GM18520 (cell line): Measurements from ENCODE around the gene OR6C76.
"Not testable (repeated sequence)": the region's sequence is repeated elsewhere in the genome, so short reads cannot be mapped to it uniquely, and the experiment has no call there.

Experiments used
- ATAC-seq: cut with Tn5 transposase; IDR thresholded peaks from one replicate; pipeline ENCODE4 v1.9.1; 2021; ENCODE audit not compliant: unreplicated experiment

Gene OR6C76

DNA sequence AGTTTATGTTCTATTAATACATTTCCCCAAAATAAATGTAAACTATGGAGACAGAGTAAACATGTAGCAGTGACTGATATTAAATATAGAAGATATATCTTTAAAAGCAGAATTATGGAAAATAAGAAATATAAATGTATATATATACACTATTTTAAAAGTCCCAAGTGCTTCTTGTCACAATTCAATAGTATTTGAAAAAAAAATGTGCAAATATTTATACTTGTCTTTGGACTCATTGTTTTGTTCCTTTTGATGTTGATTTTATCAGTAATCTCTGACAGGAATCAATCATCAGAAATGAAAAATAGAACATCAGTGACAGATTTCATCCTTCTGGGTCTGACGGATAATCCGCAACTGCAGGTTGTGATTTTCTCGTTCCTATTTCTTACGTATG is at the start of gene OR6C76:
OR6C76 (plus strand) TSS at position 301 of the 400 bp plus-strand sequence; CDS start at position 301, 0 bp downstream.
- ATAC-seq = no peak

DNA sequence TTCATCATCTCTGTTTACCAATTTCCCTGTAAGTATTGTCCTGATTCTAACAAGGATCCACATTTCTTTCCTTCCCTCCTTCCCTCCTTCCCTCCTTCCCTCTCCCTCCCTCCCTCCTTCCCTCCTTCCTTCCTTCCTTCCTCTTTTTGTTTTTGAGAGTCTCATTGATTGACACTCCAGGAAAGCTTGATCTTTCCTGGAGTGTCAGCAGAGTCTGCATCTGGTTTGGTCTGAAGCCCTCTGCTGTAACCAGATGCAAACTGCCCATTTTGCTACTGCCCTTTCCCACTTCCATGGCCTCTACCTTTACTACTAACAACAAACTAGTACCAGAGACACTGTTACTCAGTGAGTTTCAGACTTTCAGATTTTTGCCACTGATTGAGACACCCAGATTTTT is 40.2 kb upstream of the OR6C76 start:
- no peak for ATAC-seq

- no peak for ATAC-seq
These were observed 33.8 kb upstream of the OR6C76 start for GRCh38 chr12:55392032-55392795.

DNA sequence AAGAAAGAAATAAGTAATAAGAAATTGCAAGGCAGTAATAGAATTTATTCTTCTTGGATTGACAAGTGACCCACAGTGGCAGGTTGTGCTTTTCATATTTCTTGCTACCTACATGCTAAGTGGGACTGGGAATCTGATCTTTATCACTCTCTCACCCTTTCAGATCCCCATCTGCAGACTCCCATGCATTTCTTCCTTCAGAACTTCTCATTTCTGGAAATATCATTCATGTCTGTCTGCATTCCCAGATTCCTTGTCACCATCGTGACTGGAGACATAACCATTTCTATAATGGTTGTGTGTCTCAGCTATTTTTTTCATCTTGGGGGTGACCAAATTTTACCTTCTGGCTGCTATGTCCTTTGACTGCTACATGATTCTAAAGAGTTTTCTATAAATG is 29.7 kb upstream of the OR6C76 start:
- ATAC-seq = no peak

- ATAC-seq = no peak
These were observed 25.8 kb upstream of the OR6C76 start, which contains the start of gene OR6C65 for GRCh38 chr12:55400229-55400628. Gene OR6C65 (plus strand): TSS chr12:55400529. CDS start chr12:55400529, 0 bp downstream.

- ATAC-seq = no peak
These were observed 18.2 kb upstream of the OR6C76 start for GRCh38 chr12:55407866-55408265.

DNA sequence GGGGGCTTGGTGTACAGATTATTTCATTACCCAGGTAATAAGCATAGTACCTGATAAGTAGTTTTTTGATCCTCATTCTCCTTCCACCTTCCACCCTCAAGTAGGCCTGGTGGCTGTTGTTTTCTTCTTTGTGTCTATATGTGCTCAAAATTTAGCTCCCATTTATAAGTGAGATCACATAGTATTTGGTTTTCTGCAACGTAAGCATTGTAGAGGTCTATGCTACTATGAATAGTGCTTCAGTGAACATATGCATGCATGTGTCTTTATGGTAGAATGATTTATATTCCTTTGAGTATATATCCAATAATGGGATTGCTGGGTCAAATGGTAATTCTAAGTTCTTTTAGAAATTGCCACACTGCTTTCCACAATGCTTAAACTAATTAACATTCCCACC is 16.9 kb upstream of the OR6C76 start:
- ATAC-seq = not testable (repeated sequence)

DNA sequence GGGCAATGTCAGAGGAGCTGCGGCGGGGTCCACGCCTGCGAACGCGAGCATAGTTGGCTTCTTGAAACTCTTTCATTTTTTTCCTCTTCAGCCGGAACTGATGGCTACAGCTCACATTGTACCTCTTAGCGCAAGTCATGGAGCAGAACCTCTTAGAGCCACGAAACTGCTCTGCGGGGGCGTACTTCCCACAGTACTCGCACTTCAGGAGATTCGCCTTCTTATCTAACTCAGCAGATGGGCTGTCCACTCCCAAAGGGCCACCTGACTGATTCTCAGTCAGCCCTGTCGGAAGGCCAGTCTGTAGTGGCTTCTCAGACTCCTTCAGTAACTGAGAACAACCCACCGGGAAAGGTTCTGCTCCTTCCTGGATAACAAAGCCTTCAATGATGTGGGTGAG is 13.9 kb upstream of the OR6C76 start:
- ATAC-seq = not testable (repeated sequence)

GRCh38 chr12:55413498-55414388 is 12.3 kb upstream of the OR6C76 start:
- ATAC-seq = not testable (repeated sequence)

DNA sequence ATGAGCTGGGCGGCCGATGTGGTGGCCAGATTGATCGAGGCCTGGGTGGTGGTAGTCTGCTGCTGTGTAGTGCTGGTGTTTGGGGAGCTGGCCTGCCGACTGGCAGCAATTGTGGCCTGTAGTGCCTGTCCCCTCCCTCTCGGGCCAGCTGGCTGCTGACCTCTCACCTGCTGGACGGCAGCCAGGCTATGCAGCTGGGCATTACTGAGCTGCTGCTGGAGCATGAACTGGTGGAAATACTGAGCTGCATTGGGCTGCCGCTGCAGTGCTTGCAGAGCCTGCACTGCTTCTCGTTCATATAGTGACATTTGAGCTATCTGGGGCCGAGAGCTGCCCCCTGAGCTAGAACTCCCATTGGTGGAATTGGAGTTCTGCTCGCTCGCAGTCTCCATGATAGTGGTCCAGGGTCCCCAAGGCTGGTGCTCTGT is 11.6 kb upstream of the OR6C76 start:
- ATAC-seq = not testable (repeated sequence)

DNA sequence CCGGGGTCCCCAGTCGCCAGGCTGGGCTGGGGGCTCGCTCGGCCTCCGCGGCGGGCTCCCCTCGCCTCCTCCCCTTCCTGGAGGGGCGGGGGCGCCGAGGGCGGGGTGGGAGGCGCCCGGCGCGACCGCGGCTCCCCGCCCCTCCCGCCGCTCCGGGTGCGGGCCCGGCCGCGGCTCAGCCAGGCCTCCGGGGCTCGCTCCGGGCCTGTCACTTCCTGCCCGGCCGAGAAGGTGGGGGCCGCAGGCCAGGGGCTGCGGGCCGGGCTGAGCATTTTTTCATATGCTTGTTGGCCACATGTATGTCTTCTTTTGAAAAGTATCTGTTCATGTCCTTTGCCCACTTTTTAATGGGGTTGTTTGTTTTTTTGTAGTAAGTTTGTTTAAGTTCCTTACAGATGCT is 11.2 kb upstream of the OR6C76 start:
- not testable (repeated sequence) for ATAC-seq

DNA sequence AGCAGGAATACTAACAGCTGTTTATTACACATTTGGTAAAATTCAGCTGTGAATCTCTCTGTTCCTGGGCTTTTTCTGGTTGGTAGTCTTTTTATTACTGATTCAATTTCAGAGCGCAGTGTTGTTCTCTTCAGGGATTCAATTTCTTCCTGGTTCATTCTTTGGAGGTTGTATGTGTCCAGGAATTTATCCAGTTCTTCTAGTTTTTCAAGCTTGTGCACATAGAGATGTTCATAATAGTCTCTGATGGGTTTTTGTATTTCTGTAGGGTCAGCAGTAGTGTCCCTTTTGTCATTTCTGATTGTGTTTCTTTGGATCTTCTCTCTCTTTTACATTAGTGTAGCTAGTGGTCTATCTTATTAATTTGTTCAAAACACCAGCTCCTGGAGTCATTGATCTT is 9.1 kb upstream of the OR6C76 start:
- ATAC-seq = no peak

GRCh38 chr12:55420307-55420962 is 5.6 kb upstream of the OR6C76 start:
- no peak for ATAC-seq

- ATAC-seq = no peak
These were observed 2.5 kb downstream of the OR6C76 start for GRCh38 chr12:55428331-55429243.

GRCh38 chr12:55441233-55441632 is 15.2 kb downstream of the OR6C76 start:
- not testable (repeated sequence) for ATAC-seq

GRCh38 chr12:55443776-55444175 is 17.7 kb downstream of the OR6C76 start, which contains the start of gene OR6C2:
Gene OR6C2 (plus strand): TSS chr12:55444076. CDS start chr12:55452214, 8,138 bp downstream.
- no peak for ATAC-seq

- ATAC-seq = no peak
These were observed 19.3 kb downstream of the OR6C76 start for GRCh38 chr12:55445357-55445756.

DNA sequence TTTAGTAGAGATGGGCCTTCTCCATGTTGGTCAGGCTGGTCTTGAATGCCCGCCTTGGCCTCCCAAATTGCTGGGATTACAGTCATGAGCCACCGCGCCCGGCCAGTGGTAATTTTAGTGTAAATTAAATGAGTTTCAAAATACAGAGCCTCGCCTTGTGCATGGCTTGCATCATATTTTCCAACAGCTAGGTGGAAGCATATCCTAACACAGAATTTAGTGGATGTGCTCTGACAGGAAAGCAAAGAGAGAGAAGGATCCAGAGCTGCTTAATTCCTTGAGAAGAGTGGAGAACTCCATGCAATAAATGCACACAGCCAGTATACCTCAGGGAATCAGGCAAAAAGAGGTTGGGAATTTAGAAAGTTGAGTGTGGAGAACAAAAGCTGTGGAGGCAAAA is 20.3 kb downstream of the OR6C76 start:
- no peak for ATAC-seq

DNA sequence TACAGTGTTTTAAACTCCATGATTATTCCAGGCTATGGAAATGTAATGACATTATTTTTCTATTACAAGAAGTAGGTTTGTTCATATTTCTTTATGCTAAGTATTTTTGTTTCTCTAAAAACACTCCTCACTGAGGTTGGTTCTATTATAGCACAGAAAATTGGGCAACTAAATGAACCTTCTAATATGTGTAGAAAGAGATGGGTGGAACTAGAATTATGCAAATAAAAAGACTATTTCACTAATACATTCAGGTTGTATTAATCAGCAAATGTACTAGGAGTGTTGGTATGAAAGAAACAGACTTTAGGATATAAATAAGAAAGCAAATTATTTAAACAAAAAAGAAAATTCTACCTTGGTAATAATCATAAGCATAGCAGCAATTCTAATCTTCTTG is 22.8 kb downstream of the OR6C76 start:
- no peak for ATAC-seq

GRCh38 chr12:55464926-55465325 is 38.9 kb downstream of the OR6C76 start:
- ATAC-seq = not testable (repeated sequence)
